Activated CD8-positive, alpha-beta memory T cell treated with anti-CD3 and anti-CD28 coated beads for 4 hours (primary cell): ENCODE data around the gene WBP2.
"Not testable (repeated sequence)": the region's sequence is repeated elsewhere in the genome, so short reads cannot be mapped to it uniquely, and the experiment has no call there.

Source experiments
- DNase-seq, 2 donors: peaks; one replicate each; pipeline ENCODE4 v3.0.0-alpha.2; 2020; ENCODE audit warnings: low read depth in 2 of 2

WBP2 gene

GRCh38 chr17:75889454-75889853 is 34.3 kb upstream of the WBP2 start:
- DNase-seq: no peak

- no peak for DNase-seq
These were observed 33.3 kb upstream of the WBP2 start for GRCh38 chr17:75888484-75888883.

- not testable (repeated sequence) for DNase-seq
These were observed 30.7 kb upstream of the WBP2 start for GRCh38 chr17:75885860-75886259.

GRCh38 chr17:75885431-75885830 is 30.3 kb upstream of the WBP2 start:
- no peak for DNase-seq

GRCh38 chr17:75881678-75882454 is 26.7 kb upstream of the WBP2 start:
- no peak for DNase-seq

DNA sequence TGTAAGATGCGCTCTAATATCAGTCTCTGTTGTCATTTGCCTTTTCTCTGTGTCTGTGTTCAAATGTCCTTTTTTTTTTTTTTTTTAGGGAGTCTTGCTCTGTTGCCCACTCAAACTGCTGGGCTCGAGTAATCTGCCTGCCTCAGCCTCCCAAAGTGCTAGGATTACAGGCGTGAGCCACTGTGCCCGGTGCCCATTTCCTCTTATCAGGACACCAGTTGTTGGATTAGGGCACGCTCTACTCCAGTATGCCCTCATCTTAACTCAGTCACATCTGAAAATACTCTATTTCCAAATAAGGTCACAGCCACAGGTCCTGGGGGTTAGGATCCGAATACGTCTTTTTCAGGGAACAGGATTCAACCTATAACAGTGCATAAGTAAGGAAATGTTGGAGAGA is 25.1 kb upstream of the WBP2 start:
- no peak for DNase-seq

- no peak for DNase-seq
These were observed 23.3 kb upstream of the WBP2 start, which contains the start of gene TRIM47 for GRCh38 chr17:75878174-75878998. Gene TRIM47, minus strand, starts transcription at chr17:75878581. Its CDS starts 33 bp downstream, at chr17:75878548.

DNA sequence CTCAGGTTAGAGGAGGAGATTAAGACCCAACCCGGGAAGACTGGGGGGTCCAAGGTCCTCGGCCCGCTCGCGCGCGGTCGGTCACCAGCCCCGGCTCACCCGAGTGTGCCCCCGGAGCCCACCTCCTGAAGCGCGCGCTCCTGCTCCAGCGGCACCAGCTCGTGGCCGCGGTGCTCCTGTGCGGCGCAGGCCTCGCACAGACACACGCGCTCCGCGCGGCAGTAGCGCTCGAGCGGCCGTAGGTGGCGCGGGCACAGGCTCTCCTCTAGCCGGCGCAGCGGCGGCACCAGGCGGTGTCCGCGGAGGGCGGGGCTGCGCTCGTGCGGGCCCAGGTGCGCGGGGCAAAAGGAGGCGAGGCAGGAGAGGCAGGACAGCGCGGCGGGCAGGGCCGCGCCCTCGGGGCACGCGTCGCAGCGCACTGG is 22.6 kb upstream of the WBP2 start:
- DNase-seq: peak in 1 of 2 donors; percentile 45

GRCh38 chr17:75876938-75877751 is 22.0 kb upstream of the WBP2 start:
- no peak for DNase-seq

DNA sequence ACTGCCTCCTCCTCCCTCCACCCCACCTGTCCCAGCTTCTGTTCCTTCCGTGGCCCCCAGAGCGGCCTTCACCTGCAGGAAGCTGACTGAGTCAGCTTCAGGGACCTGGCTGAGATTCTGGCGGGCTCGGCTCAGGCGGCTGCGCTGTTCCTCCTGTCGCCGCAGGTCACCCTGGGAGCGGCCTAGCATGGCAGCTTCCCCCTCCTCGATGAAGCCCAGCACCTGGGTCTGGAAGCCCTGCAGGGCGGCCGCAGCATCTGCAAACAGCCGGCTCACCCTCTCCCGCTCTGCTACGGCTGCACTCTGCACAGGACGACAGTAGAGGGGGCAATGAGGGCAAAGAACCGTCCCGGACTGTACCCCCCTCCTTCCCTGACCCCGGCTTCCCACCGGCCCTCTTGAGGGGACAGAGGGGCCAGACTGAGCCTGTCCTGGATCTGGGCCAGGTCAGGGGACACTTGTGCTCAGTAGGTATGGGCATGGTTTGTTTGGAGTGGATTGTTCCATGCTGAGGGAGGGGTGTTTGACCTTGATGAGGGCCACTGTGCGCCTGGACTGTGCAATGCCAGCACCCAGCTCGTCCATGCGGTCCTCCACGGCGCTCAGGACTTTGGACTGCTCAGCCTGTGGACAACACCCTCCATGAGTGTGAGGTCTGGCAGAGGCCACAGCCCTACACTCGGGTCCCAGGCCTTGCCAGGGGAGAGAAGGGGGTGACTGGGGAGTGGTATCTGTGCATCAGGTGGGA is 21.2 kb upstream of the WBP2 start:
- DNase-seq: peak; percentile 33 to 60

GRCh38 chr17:75875940-75876189 is 20.7 kb upstream of the WBP2 start:
- DNase-seq: no peak

DNA sequence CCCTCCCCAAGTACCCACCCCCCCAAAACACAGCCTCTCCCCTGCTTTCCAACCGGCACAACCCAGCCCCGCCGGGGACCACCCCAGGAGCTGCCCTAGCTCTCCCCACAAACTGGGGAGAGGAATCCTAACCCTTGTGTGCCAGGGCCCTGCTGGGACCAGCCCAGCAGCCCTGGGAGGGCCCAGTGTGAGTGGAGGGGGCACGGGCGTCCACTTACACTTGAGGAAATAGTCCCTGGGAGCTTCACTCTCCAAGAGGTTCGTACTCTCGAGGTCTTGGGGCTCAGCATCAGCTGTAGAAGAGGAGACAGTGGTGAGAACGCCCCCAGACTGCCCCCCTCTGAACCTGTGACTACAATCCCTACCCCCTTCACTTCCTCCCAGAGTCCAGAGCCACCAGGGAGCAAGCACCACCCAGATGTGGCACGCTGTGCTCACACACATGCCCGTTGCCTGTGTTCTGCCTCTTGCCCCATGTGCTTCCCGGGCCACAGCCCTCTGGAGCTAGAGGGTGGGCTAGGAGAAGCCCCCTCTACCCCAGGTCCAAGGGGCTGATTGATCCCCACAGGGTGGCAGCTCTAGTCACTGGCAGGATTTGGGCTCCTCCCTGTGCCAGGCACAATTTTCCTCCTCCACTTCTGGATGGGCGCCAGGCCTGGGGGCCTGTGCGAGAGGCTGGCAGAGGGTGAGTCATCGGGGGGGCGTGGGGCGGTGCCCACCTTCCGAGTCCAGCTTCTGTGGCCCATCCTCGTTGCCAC is 20.2 kb upstream of the WBP2 start:
- DNase-seq: no peak

DNA sequence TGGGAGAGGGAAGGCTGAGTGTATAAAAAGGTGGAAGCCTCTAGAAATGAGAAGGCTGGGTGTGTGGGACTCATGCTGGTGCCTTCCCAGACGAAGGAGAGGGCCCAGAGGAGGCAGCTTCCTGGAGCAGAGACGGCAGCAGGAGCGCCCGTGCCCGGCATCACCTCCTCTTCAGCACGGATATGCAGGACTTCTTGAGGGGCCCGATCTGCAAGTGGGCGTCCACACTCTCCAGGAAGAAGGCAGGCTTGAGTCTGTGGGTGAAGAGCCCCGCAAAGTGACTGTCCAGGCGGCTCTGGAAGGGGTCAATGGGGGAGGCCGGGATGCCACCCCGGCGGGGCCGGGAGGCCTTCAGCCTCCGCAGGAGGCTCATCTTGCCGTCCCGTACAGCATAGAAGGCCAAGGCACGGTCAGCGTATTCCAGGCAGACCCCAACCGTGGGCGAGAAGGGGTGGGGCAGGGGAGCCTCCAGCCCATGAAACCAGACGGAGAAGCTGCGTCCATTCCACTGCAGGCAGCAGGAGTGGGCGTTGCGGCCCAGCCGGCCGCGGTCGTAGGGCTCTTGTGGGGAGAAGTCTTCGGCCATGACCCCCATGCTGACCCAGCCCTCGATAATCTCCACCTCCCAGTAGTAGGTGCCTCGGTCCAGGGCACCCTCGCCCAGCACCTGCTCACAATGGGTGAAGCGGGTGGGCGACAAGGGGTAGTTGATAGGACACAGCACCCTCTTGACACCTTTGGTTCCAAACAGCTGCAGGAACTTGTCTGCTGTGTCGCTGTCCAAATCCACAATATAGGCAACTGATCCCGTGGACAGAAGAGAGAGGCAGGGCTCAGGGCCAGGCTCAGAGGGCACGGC is 19.4 kb upstream of the WBP2 start:
- DNase-seq: no peak

- no peak for DNase-seq
These were observed 18.6 kb upstream of the WBP2 start for GRCh38 chr17:75873587-75874322.

DNA sequence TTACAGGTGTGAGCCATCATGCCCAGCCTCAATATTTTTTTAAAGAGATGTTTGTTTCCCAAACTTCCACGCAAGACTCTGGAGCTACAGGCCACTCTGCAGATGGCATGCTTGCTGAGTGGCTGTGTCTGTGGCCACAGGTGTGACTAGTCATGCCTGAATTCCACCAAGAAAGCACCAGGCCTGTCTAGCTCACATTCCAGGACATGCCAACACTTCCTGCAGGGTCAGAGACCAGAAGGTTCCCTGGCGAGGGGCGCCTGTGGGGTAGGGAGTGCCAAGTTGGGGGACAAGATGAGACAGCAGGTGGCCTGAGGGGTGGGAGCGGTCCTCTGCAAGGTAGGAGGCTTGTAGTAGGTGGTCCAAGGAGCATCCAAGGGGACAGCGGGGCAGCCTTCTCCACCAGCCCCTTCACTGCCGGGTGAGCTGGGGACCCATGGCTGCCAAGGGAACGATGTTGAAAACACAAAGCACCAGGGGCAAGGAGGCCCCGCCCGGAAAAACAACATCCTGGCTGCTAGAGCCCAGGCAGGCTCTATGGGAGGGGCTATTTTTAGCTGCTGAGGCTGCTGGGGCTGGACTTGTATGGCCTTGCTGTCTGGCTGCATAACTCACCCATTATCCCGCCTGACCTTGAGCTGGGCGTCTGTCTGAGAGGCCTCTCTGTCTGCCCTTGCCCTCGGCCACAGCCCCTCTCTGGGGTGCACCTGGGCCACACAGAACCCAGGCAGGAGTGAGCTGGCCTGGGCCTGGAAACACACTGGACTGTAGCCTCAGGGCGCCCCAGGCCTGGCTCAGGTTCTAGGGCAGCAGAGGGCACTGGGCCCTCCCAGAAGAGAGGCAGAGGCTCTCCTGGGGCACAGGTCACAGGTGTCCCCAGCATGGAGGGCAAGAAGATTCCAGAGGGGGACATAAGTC is 17.6 kb upstream of the WBP2 start:
- DNase-seq: no peak

- not testable (repeated sequence) for DNase-seq
These were observed 15.1 kb upstream of the WBP2 start for GRCh38 chr17:75870228-75870627.

DNA sequence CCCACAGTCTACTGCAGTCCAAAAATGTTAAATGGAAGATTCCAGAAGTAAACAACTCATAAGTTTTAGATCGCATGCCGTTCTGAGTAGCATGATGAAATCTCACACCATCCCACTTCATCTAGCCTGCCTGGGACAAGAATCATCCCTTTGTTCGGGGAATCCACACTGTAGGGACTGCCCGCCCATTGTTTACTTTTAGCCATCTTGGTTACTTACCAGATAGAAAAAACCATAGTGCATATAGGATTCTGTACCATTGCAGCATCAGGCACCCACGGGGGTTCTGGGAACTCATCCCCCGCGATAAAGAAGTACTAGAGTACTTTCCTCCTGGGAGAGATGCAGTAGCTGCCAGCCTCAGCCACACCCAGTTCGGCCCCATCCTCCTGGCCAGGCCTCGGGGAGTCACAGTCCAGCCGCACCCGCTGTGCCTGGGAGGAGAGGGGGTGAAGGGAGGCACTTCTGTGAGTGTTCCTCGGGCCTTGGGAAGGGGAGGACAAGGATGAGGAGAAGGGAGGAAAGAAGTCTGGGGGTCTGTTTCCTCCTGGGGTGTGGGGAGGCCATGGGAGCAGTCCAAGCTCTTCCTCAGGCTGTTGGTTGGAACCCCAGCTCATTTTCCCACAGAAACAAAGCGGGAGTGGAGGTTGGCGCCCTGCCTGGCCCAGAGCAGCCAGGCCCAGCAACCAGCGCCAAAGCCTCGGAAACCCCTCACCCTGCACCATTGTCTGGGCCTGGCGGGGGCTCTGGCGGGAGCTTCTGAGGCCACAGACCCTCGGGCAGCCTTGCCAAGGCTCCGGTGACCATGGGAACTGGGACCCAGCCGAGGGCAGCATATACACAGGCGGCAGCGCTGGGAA is 14.4 kb upstream of the WBP2 start:
- DNase-seq: no peak
